ENCODE measurements around the gene TPP1.

DNA sequence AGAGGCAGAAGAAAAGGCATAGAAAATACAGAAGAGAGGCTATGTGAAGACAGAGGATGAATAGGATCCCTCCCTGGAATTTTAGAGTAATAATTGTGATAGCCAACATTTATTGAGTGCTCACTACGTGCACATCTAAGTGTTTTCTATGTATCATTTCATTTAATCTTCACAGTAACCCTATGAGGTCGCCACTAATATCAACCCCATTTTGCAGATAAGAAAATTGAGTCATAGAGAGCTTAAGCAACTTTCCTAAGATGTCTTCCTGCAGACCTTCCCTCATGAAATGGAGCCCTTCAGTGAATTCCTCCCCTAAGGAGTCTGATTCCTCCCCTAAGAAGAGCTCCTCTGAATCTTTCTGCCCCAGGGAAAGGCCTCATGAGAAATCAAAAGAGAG is 53.9 kb downstream of the TPP1 start:
- TF ChIP-seq, protein P1, sequence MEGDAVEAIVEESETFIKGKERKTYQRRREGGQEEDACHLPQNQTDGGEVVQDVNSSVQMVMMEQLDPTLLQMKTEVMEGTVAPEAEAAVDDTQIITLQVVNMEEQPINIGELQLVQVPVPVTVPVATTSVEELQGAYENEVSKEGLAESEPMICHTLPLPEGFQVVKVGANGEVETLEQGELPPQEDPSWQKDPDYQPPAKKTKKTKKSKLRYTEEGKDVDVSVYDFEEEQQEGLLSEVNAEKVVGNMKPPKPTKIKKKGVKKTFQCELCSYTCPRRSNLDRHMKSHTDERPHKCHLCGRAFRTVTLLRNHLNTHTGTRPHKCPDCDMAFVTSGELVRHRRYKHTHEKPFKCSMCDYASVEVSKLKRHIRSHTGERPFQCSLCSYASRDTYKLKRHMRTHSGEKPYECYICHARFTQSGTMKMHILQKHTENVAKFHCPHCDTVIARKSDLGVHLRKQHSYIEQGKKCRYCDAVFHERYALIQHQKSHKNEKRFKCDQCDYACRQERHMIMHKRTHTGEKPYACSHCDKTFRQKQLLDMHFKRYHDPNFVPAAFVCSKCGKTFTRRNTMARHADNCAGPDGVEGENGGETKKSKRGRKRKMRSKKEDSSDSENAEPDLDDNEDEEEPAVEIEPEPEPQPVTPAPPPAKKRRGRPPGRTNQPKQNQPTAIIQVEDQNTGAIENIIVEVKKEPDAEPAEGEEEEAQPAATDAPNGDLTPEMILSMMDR (optimal IDR thresholded peaks at IDR 0.05 in 1 of 3, IDR thresholded peaks at IDR 0.05 in 1 of 3, conservative IDR thresholded peaks at IDR 0.05 in 1 of 3; ENCODE audit: extremely low read depth in 1 of 3, insufficient read depth in 2 of 3, low read length in 3 of 3) = no peak
- TF ChIP-seq EZH2 (IDR thresholded peaks at IDR 0.05; ENCODE audit: low read length) = no peak

All from keratinocyte (primary cell).